Activated CD4-positive, alpha-beta T cell treated with anti-CD3 and anti-CD28 coated beads, Interleukin-2, Interleukin-6, amounts not matched to agents 100 ng/mL and 50 ng/mL, durations not matched to agents 16 hours and 8 hours (primary cell): ENCODE results near the gene C17orf75.
A peak's percentile ranks its signal among the peaks of the same experiment; 100 is the strongest.
"Not testable (repeated sequence)": the region's sequence is repeated elsewhere in the genome, so short reads cannot be mapped to it uniquely, and the experiment has no call there.

Experiments
- DNase-seq: peaks from one replicate; pipeline ENCODE4 v3.0.0-alpha.2; 2020

The C17orf75 gene

GRCh38 chr17:32342603-32343325 lies 791 bp upstream of the C17orf75 start:
- DNase-seq: no peak

- DNase-seq: peak; percentile 75
Observed at GRCh38 chr17:32341141-32341856, 674 bp downstream of the C17orf75 start.

GRCh38 chr17:32335687-32336086 lies 6.3 kb downstream of the C17orf75 start:
- DNase-seq: no peak

GRCh38 chr17:32335046-32335445 lies 6.9 kb downstream of the C17orf75 start:
- no peak for DNase-seq

GRCh38 chr17:32333187-32333586 lies 8.8 kb downstream of the C17orf75 start:
- DNase-seq: no peak

GRCh38 chr17:32331243-32332040 lies 10.5 kb downstream of the C17orf75 start:
- peak; percentile 74 for DNase-seq

GRCh38 chr17:32330147-32330546 lies 11.8 kb downstream of the C17orf75 start:
- DNase-seq: peak; percentile 47

GRCh38 chr17:32327911-32328310 lies 14.1 kb downstream of the C17orf75 start:
- DNase-seq: no peak

- DNase-seq: peak; percentile 68
Observed at GRCh38 chr17:32323811-32324491, 18.0 kb downstream of the C17orf75 start.

GRCh38 chr17:32323046-32323445 lies 18.9 kb downstream of the C17orf75 start:
- no peak for DNase-seq

- no peak for DNase-seq
Observed at GRCh38 chr17:32320847-32321246, 21.1 kb downstream of the C17orf75 start.

- not testable (repeated sequence) for DNase-seq
Observed at GRCh38 chr17:32320080-32320479, 21.9 kb downstream of the C17orf75 start.

GRCh38 chr17:32319548-32319905 lies 22.4 kb downstream of the C17orf75 start:
- peak; percentile 90 for DNase-seq

GRCh38 chr17:32318071-32318470 lies 23.9 kb downstream of the C17orf75 start:
- no peak for DNase-seq

- no peak for DNase-seq
Observed at GRCh38 chr17:32317353-32317752, 24.6 kb downstream of the C17orf75 start.

GRCh38 chr17:32316653-32317052 lies 25.3 kb downstream of the C17orf75 start:
- DNase-seq: not testable (repeated sequence)

GRCh38 chr17:32315171-32315570 lies 26.8 kb downstream of the C17orf75 start:
- DNase-seq: no peak

- no peak for DNase-seq
Observed at GRCh38 chr17:32314636-32315035, 27.3 kb downstream of the C17orf75 start.

- no peak for DNase-seq
Observed at GRCh38 chr17:32311028-32311536, 30.9 kb downstream of the C17orf75 start.

GRCh38 chr17:32307658-32308057 lies 34.3 kb downstream of the C17orf75 start:
- no peak for DNase-seq

GRCh38 chr17:32305049-32305448 lies 36.9 kb downstream of the C17orf75 start:
- DNase-seq: no peak

- DNase-seq: no peak
Observed at GRCh38 chr17:32303781-32304288, 38.1 kb downstream of the C17orf75 start.
